Neural cell (in vitro differentiated cells): ENCODE results near the gene GNE. TPM values are rescaled to one million over a fixed set of nuclear protein-coding genes. Genes with fewer than 3 reads are reported as not detected.

Source experiments
- H2AFZ ChIP-seq: fragments of 200-600, 300-800 bp; sonication (generic), shearing (Covaris generic); 2 replicates; pipeline ENCODE4 v1.6.0; 2014; ENCODE audit warnings: low read depth, mild to moderate bottlenecking, antibody characterized with exemption, low read length, moderate library complexity
- H3F3A ChIP-seq: fragments of 200-600 bp; shearing (Covaris generic); 2 replicates; pipeline ENCODE4 v1.6.1; 2016; ENCODE audit warnings: mild to moderate bottlenecking, moderate library complexity, mixed read lengths, antibody characterized with exemption, low read length; ENCODE audit not compliant: insufficient read depth, poor library complexity, severe bottlenecking
- H3K27ac ChIP-seq: fragments of 200-600, 300-800 bp; sonication (generic), shearing (Covaris generic); 2 replicates; pipeline ENCODE4 v1.5.1; 2014; ENCODE audit warnings: mild to moderate bottlenecking, low read length, moderate library complexity
- H3K27me3 ChIP-seq: fragments of 300-800, 200-600 bp; sonication (generic), shearing (Covaris generic); 2 replicates; pipeline ENCODE4 v1.6.0; 2014; ENCODE audit warnings: mild to moderate bottlenecking, low read depth, low read length, moderate library complexity; ENCODE audit not compliant: insufficient read depth
- H3K36me3 ChIP-seq: fragments of 300-800, 200-600 bp; sonication (generic), shearing (Covaris generic); 2 replicates; pipeline ENCODE4 v1.5.1; 2014; ENCODE audit warnings: mild to moderate bottlenecking, antibody characterized with exemption, low read length, moderate library complexity; ENCODE audit not compliant: insufficient read depth
- H3K4me2 ChIP-seq: fragments of 300-800, 200-600 bp; sonication (generic), shearing (Covaris generic); 2 replicates; pipeline ENCODE4 v1.6.0; 2014; ENCODE audit warnings: mild to moderate bottlenecking, low read length
- H3K4me3 ChIP-seq: fragments of 300-800, 200-600 bp; sonication (generic), shearing (Covaris generic); 2 replicates; pipeline ENCODE4 v1.5.1; 2014; ENCODE audit warnings: mild to moderate bottlenecking, low read length, moderate library complexity
- H3K79me2 ChIP-seq: fragments of 200-600 bp; shearing (Covaris generic); replicated peaks from 2 replicates; pipeline ENCODE4 v1.6.0; 2014; ENCODE audit warnings: mild to moderate bottlenecking, low read length, moderate library complexity; ENCODE audit not compliant: insufficient read depth
- H3K9ac ChIP-seq: fragments of 300-800, 200-600 bp; sonication (generic), shearing (Covaris generic); 2 replicates; pipeline ENCODE4 v1.6.1; 2016; ENCODE audit warnings: mild to moderate bottlenecking, low read length, mixed read lengths
- H3K9me2 ChIP-seq: fragments of 200-600 bp; shearing (Covaris generic); 2 replicates; pipeline ENCODE4 v1.6.1; 2016; ENCODE audit warnings: mild to moderate bottlenecking, low read length, mixed read lengths; ENCODE audit not compliant: insufficient read depth
- H3K9me3 ChIP-seq: fragments of 200-600, 300-800 bp; sonication (generic), shearing (Covaris generic); 2 replicates; pipeline ENCODE4 v1.6.1; 2016; ENCODE audit warnings: mild to moderate bottlenecking, mixed run types, low read length, moderate library complexity, mixed read lengths
- H4K20me1 ChIP-seq: fragments of 200-600 bp; shearing (Covaris generic); 2 replicates; pipeline ENCODE4 v1.6.1; 2016; ENCODE audit warnings: mild to moderate bottlenecking, mixed run types; ENCODE audit not compliant: insufficient read depth
- CTCF ChIP-seq: fragments of 450-650 bp; IDR thresholded peaks from 2 replicates; pipeline ENCODE4 v1.5.1; 2014; ENCODE audit warnings: antibody characterized with exemption, mild to moderate bottlenecking, moderate library complexity; ENCODE audit not compliant: poor library complexity, severe bottlenecking
- EP300 ChIP-seq: fragments of 450-650 bp; conservative IDR thresholded peaks from 2 replicates; pipeline ENCODE4 v1.6.1; 2014; ENCODE audit warnings: antibody characterized with exemption, mild to moderate bottlenecking, moderate library complexity; ENCODE audit not compliant: poor library complexity, severe bottlenecking
- EZH2 ChIP-seq: fragments of 200-600, 300-800 bp; shearing (Covaris generic), sonication (generic); IDR thresholded peaks from 2 replicates; pipeline ENCODE4 v1.6.1; 2014; ENCODE audit warnings: antibody characterized with exemption, low read length, borderline replicate concordance, mild to moderate bottlenecking; ENCODE audit not compliant: insufficient read depth, poor library complexity, severe bottlenecking
- MXI1 ChIP-seq: fragments of 450-650 bp; conservative IDR thresholded peaks from 2 replicates; pipeline ENCODE4 v1.6.1; 2014; ENCODE audit warnings: antibody characterized with exemption, mild to moderate bottlenecking; ENCODE audit not compliant: poor library complexity, severe bottlenecking
- POLR2AphosphoS5 ChIP-seq: IDR thresholded peaks from 2 replicates; pipeline ENCODE4 v1.6.1; 2012
- RAD21 ChIP-seq: fragments of 450-650 bp; conservative IDR thresholded peaks from 2 replicates; pipeline ENCODE4 v1.6.1; 2014; ENCODE audit warnings: antibody characterized with exemption, mild to moderate bottlenecking, moderate library complexity
- SMC3 ChIP-seq: fragments of 450-650 bp; conservative IDR thresholded peaks from 2 replicates; pipeline ENCODE4 v1.6.1; 2014; ENCODE audit warnings: antibody characterized with exemption, mild to moderate bottlenecking, moderate library complexity; ENCODE audit not compliant: poor library complexity
- TAF1 ChIP-seq: IDR thresholded peaks from 2 replicates; pipeline ENCODE4 v1.6.1; 2012; ENCODE audit warnings: low read depth
- polyA plus RNA-seq: library from polyadenylated mRNA; depleted of rRNA; stranded (reverse); fragments of >200 nt; gene quantifications from 2 replicates; pipeline ENCODE4 v1.2.3, GENCODE V29; 2014
- small RNA-seq, 3 experiments: library from RNA; depleted of rRNA; stranded (forward); fragments of <200 nt; gene quantifications; one replicate each; pipeline ENCODE3, GENCODE V24; 2012
- TF ChIP-seq, protein P1 (sequence below): IDR thresholded peaks from 2 replicates; pipeline ENCODE4 v1.6.1; 2012; ENCODE audit warnings: borderline replicate concordance

The GNE gene
- polyA plus RNA-seq, 1 donor from 2014 or later = 22.7 TPM

- no peaks in the 10 kb centered on the region for H3K79me2 ChIP-seq
- H3F3A ChIP-seq = no peaks in the 10 kb centered on the region
- H3K9ac ChIP-seq = no peak overlapping the region
- no peaks in the 10 kb centered on the region for H3K9me3 ChIP-seq
- H2AFZ ChIP-seq = no peak overlapping the region
- H3K36me3 ChIP-seq = no peaks in the 10 kb centered on the region
- H3K4me2 ChIP-seq = no peak overlapping the region
- TF ChIP-seq SMC3 (no peak), EZH2 (no peak), CTCF (no peak), POLR2AphosphoS5 (no peak), RAD21 (no peak), TAF1 (no peak), MXI1 (no peak), EP300 (no peak)
- TF ChIP-seq, protein P1, sequence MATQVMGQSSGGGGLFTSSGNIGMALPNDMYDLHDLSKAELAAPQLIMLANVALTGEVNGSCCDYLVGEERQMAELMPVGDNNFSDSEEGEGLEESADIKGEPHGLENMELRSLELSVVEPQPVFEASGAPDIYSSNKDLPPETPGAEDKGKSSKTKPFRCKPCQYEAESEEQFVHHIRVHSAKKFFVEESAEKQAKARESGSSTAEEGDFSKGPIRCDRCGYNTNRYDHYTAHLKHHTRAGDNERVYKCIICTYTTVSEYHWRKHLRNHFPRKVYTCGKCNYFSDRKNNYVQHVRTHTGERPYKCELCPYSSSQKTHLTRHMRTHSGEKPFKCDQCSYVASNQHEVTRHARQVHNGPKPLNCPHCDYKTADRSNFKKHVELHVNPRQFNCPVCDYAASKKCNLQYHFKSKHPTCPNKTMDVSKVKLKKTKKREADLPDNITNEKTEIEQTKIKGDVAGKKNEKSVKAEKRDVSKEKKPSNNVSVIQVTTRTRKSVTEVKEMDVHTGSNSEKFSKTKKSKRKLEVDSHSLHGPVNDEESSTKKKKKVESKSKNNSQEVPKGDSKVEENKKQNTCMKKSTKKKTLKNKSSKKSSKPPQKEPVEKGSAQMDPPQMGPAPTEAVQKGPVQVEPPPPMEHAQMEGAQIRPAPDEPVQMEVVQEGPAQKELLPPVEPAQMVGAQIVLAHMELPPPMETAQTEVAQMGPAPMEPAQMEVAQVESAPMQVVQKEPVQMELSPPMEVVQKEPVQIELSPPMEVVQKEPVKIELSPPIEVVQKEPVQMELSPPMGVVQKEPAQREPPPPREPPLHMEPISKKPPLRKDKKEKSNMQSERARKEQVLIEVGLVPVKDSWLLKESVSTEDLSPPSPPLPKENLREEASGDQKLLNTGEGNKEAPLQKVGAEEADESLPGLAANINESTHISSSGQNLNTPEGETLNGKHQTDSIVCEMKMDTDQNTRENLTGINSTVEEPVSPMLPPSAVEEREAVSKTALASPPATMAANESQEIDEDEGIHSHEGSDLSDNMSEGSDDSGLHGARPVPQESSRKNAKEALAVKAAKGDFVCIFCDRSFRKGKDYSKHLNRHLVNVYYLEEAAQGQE = no peak
- no peaks in the 10 kb centered on the region for H3K9me2 ChIP-seq
- H3K27me3 ChIP-seq = no peaks in the 10 kb centered on the region
- no peak overlapping the region for H3K27ac ChIP-seq
- no peak overlapping the region for H3K4me3 ChIP-seq
- H4K20me1 ChIP-seq = no peaks in the 10 kb centered on the region
These were observed 93.3 kb downstream of the GNE start for GRCh38 chr9:36164989-36165388.

Small RNA genes within 50 kb of the gene (small RNA-seq; reads per million reads assigned to genes)
- gene RNU4-53P = 0 to 0.73 (median 0) reads per million in 3 experiments

Other genes with a start within 250 kb of the GNE start
- gene RECK, start 221.5 kb downstream of the GNE start, polyA plus RNA-seq = 6.9 and 10.2 TPM in 2 replicates
- 8.0 and 16.1 TPM in 2 replicates for gene GLIPR2, start 121.7 kb downstream of the GNE start, polyA plus RNA-seq
- gene CCIN, start 89.1 kb downstream of the GNE start, polyA plus RNA-seq = not detected in 2 replicates
- 420 and 461 TPM in 2 replicates for gene CLTA, start 67.5 kb downstream of the GNE start, polyA plus RNA-seq
- gene RNF38, start 141.8 kb upstream of the GNE start, polyA plus RNA-seq = 53.7 and 61.9 TPM in 2 replicates